GM12878 (cell line): ENCODE data around the gene RAPGEF3.

Experiments used
- BCLAF1 ChIP-seq: fragments of 450-650 bp; IDR thresholded peaks from 2 replicates; pipeline ENCODE4 v1.6.1; 2017; ENCODE audit warnings: antibody characterized with exemption, mild to moderate bottlenecking, moderate library complexity
- BHLHE40 ChIP-seq, 2 experiments: fragments of 450-650 bp in 1 of 2; IDR thresholded peaks; 2 replicates each; pipeline ENCODE4 v1.6.1; 2011 to 2017; ENCODE audit warnings: low read depth in 2 of 2, borderline replicate concordance in 1 of 2, improper control_type of control experiment in 1 of 2, low read length in 1 of 2, mild to moderate bottlenecking in 1 of 2
- EZH2 ChIP-seq: IDR thresholded peaks from 2 replicates; pipeline ENCODE4 v1.6.1; 2012; ENCODE audit warnings: low read depth, mild to moderate bottlenecking, control low read depth, inconsistent platforms, low read length, borderline replicate concordance; ENCODE audit not compliant: control insufficient read depth
- IKZF1 ChIP-seq: fragments of 450-650 bp; conservative IDR thresholded peaks from 2 replicates; pipeline ENCODE4 v1.6.1; 2017; ENCODE audit warnings: antibody characterized with exemption, mild to moderate bottlenecking
- MTA3 ChIP-seq: IDR thresholded peaks from 2 replicates; pipeline ENCODE4 v1.6.1; 2012; ENCODE audit warnings: low read length, inconsistent platforms, borderline replicate concordance
- MXI1 ChIP-seq: fragments of 150-350 bp; IDR thresholded peaks from 2 replicates; pipeline ENCODE4 v1.6.1; 2011; ENCODE audit warnings: low read depth, mild to moderate bottlenecking, inconsistent platforms, low read length, improper control_type of control experiment
- RAD21 ChIP-seq: IDR thresholded peaks from 2 replicates; pipeline ENCODE4 v1.6.1; 2011; ENCODE audit warnings: mild to moderate bottlenecking, low read depth, low read length, moderate library complexity; ENCODE audit not compliant: insufficient read depth
- STAT3 ChIP-seq: IDR thresholded peaks from 2 replicates; pipeline ENCODE4 v1.6.1; 2011; ENCODE audit warnings: low read depth, low read length, improper control_type of control experiment
- USF2 ChIP-seq: IDR thresholded peaks from 2 replicates; pipeline ENCODE4 v1.6.1; 2011; ENCODE audit warnings: low read depth, low read length, improper control_type of control experiment, borderline replicate concordance
- ZZZ3 ChIP-seq: IDR thresholded peaks from 2 replicates; pipeline ENCODE4 v1.6.1; 2011; ENCODE audit warnings: low read depth; ENCODE audit not compliant: control insufficient read depth, insufficient read length
- TF ChIP-seq, protein P1 (sequence below), 3 experiments: IDR thresholded peaks in 2 of 3; conservative IDR thresholded peaks in 1 of 3; 2 replicates each; pipeline ENCODE4 v1.5.1; 2011; ENCODE audit warnings: low read depth in 3 of 3, low read length in 3 of 3, mild to moderate bottlenecking in 3 of 3, control low read depth in 2 of 3, moderate library complexity in 2 of 3, inconsistent platforms in 1 of 3, mixed read lengths in 1 of 3; ENCODE audit not compliant: control insufficient read depth in 2 of 3, insufficient read depth in 1 of 3; ENCODE audit errors: extremely low read depth in 1 of 3
- TF ChIP-seq, protein P2 (sequence below): fragments of 150-350 bp; IDR thresholded peaks from 2 replicates; pipeline ENCODE4 v1.6.1; 2016; ENCODE audit warnings: low read depth, low read length

- TF ChIP-seq EZH2 (no peak), BHLHE40 (IDR thresholded peaks at IDR 0.05; ENCODE audit: borderline replicate concordance in 1 of 2, low read depth in 2 of 2, low read length in 1 of 2) (no peak), BCLAF1 (no peak), MTA3 (no peak), ZZZ3 (no peak), STAT3 (no peak), USF2 (no peak), IKZF1 (no peak), MXI1 (no peak), RAD21 (no peak)
- TF ChIP-seq, protein P1, sequence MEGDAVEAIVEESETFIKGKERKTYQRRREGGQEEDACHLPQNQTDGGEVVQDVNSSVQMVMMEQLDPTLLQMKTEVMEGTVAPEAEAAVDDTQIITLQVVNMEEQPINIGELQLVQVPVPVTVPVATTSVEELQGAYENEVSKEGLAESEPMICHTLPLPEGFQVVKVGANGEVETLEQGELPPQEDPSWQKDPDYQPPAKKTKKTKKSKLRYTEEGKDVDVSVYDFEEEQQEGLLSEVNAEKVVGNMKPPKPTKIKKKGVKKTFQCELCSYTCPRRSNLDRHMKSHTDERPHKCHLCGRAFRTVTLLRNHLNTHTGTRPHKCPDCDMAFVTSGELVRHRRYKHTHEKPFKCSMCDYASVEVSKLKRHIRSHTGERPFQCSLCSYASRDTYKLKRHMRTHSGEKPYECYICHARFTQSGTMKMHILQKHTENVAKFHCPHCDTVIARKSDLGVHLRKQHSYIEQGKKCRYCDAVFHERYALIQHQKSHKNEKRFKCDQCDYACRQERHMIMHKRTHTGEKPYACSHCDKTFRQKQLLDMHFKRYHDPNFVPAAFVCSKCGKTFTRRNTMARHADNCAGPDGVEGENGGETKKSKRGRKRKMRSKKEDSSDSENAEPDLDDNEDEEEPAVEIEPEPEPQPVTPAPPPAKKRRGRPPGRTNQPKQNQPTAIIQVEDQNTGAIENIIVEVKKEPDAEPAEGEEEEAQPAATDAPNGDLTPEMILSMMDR (IDR thresholded peaks at IDR 0.05 in 2 of 3, conservative IDR thresholded peaks at IDR 0.05 in 1 of 3; ENCODE audit: control insufficient read depth in 2 of 3, extremely low read depth in 1 of 3, insufficient read depth in 1 of 3, low read depth in 3 of 3, low read length in 3 of 3): no peak
- TF ChIP-seq, protein P2, sequence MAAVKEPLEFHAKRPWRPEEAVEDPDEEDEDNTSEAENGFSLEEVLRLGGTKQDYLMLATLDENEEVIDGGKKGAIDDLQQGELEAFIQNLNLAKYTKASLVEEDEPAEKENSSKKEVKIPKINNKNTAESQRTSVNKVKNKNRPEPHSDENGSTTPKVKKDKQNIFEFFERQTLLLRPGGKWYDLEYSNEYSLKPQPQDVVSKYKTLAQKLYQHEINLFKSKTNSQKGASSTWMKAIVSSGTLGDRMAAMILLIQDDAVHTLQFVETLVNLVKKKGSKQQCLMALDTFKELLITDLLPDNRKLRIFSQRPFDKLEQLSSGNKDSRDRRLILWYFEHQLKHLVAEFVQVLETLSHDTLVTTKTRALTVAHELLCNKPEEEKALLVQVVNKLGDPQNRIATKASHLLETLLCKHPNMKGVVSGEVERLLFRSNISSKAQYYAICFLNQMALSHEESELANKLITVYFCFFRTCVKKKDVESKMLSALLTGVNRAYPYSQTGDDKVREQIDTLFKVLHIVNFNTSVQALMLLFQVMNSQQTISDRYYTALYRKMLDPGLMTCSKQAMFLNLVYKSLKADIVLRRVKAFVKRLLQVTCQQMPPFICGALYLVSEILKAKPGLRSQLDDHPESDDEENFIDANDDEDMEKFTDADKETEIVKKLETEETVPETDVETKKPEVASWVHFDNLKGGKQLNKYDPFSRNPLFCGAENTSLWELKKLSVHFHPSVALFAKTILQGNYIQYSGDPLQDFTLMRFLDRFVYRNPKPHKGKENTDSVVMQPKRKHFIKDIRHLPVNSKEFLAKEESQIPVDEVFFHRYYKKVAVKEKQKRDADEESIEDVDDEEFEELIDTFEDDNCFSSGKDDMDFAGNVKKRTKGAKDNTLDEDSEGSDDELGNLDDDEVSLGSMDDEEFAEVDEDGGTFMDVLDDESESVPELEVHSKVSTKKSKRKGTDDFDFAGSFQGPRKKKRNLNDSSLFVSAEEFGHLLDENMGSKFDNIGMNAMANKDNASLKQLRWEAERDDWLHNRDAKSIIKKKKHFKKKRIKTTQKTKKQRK: no peak
Observed at GRCh38 chr12:47748899-47749298, 9.8 kb downstream of the RAPGEF3 start.
